Ectodermal cell (in vitro differentiated cells): ENCODE data around the gene MRPL28.
A peak's percentile ranks its signal among the peaks of the same experiment; 100 is the strongest.
"Not testable (repeated sequence)": the region's sequence is repeated elsewhere in the genome, so short reads cannot be mapped to it uniquely, and the experiment has no call there.

Experiments
- H3K27ac ChIP-seq: 2 replicates; pipeline ENCODE4 v1.7.0; 2013; ENCODE audit warnings: mild to moderate bottlenecking, low read depth, low read length; ENCODE audit not compliant: insufficient read depth, poor library complexity, severe bottlenecking
- H3K27me3 ChIP-seq: 2 replicates; pipeline ENCODE4 v1.7.0; 2013; ENCODE audit warnings: mild to moderate bottlenecking, low read length; ENCODE audit not compliant: insufficient read depth, control insufficient read depth, poor library complexity, severe bottlenecking
- H3K36me3 ChIP-seq: one replicate; pipeline ENCODE4 v1.7.0; 2013; ENCODE audit warnings: low read length; ENCODE audit not compliant: control insufficient read depth, insufficient read depth
- H3K4me1 ChIP-seq: one replicate; pipeline ENCODE4 v1.7.0; 2013; ENCODE audit warnings: low read length; ENCODE audit not compliant: control insufficient read depth, insufficient read depth
- H3K4me3 ChIP-seq: 2 replicates; pipeline ENCODE4 v1.7.0; 2013; ENCODE audit warnings: low read depth, low read length, control low read depth; ENCODE audit not compliant: insufficient read depth
- H3K9me3 ChIP-seq: 2 replicates; pipeline ENCODE4 v1.7.0; 2013; ENCODE audit warnings: mild to moderate bottlenecking, low read length, moderate library complexity; ENCODE audit not compliant: control insufficient read depth
- WGBS, 2 experiments: methylation state at CpG; one replicate each; pipeline ENCODE4 v1.1.7; 2013; ENCODE audit warnings: missing lambda C conversion rate in 2 of 2; 5-methylcytosine and 5-hydroxymethylcytosine counted together

Gene MRPL28

GRCh38 chr16:364595-365491 is 5.5 kb downstream of the MRPL28 start:
- Histone ChIP-seq H3K9me3 (no peaks in the 10 kb centered on the region), H3K27ac (no peak overlapping the region), H3K36me3 (peaks cover 21% of the 10 kb centered on the region), H3K4me1 (peaks cover 5% of the 10 kb centered on the region), H3K4me3 (no peak overlapping the region), H3K27me3 (no peaks in the 10 kb centered on the region)
- 85 to 87% methylated on average over 19 of the region's 19 CpGs for WGBS, 2 experiments

DNA sequence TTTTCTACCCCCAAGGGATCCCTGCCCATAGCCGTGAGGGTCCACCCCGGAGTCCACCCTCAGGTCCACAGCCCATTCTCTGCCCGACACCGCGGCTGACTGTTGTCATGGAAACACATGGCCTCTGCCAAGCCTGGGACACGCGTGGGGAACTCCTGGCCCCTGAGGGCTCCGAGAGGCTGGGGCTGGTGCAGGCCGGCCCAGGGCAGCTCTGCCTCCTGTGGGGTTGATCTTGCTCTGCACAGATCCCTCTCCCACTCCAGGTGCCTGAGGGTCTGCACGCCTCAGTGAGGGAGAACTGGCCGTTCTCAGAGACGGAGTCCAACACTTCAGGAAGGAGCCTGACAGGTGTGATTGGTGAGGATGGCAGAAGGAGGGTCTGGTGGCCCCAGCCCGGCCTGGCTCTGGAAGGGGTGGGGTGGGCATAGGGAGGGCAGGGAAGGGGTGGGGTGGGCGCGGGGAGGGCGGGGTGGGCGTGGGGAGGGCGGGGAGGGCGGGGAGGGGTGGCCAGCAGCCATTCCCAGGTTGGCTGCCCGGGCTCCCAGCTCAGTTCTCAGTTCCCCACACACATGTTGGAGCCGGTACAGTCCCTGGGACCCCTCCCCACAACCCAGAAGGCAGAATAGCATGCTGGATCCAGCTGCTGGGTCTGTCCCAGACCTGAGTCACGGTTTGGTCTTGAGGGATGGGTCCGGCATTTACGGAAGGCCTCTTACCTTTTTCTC is 6.4 kb downstream of the MRPL28 start:
- Histone ChIP-seq H3K27me3 (no peaks in the 10 kb centered on the region), H3K4me1 (no peaks in the 10 kb centered on the region), H3K9me3 (no peaks in the 10 kb centered on the region), H3K4me3 (no peak overlapping the region), H3K36me3 (peaks cover 19% of the 10 kb centered on the region), H3K27ac (no peak overlapping the region)
- WGBS, 2 experiments: 75 to 80% methylated on average over 21 to 24 of the region's 24 CpGs

DNA sequence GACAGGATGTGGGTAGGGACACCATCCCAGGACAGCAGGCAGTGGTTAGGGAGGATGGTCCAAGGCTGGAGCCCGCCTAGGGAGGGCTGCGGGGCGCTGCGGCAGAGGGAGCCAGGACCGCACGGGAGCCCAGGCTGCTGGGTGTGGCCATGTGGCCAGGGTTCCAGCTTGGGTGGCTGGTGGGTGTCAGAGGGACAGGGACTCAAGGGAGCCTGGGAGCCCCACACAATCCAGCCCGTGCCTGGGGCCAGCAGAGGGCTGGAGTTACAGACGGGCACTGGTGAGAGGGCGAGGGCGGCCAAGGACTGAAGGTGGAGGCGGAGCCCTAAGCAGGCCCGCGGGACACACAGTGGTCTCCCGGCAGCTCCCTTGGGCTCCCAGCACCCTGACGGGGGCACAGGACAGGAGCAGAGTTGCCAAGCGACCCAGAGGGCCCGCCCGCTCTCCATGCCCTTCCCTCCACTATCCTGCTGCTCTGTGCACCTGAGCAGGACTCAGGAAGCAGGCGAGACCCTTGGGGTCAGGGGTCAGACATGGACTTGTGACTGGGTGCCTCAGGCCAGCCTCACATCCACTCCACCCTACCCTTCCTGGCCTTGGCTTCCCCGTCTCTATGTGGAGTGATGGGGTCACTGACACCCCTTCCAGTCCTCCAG is 7.1 kb downstream of the MRPL28 start:
- 85 to 86% methylated on average over 20 of the region's 20 CpGs for WGBS, 2 experiments
- Histone ChIP-seq H3K4me1 (no peaks in the 10 kb centered on the region), H3K36me3 (peaks cover 13% of the 10 kb centered on the region), H3K27me3 (no peaks in the 10 kb centered on the region), H3K27ac (no peak overlapping the region), H3K4me3 (no peak overlapping the region), H3K9me3 (no peaks in the 10 kb centered on the region)

DNA sequence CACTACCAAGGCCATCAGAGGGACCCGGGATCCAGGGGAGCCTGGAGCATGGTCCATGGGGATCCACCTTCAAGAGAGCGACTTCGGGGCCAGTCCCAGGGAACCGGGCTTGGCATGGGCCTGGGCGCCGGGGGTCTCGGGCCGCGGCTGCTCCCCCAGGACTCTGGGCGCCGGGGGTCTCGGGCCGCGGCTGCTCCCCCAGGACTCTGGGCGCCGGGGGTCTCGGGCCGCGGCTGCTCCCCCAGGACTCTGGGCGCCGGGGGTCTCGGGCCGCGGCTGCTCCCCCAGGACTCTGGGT is 7.7 kb downstream of the MRPL28 start:
- not testable (repeated sequence) for H3K4me1 ChIP-seq, H3K9me3 ChIP-seq, H3K27me3 ChIP-seq, H3K27ac ChIP-seq, H3K36me3 ChIP-seq, H3K4me3 ChIP-seq
- WGBS, 2 experiments: 78 to 82% methylated on average over 14 to 20 of the region's 24 CpGs

GRCh38 chr16:361872-362701 is 8.3 kb downstream of the MRPL28 start:
- 57% methylated on average over 30 of the region's 30 CpGs for WGBS, 2 experiments
- Histone ChIP-seq H3K9me3 (no peaks in the 10 kb centered on the region), H3K4me3 (no peak overlapping the region)

GRCh38 chr16:361341-361871 is 8.9 kb downstream of the MRPL28 start:
- WGBS, 2 experiments: 90% methylated on average over 30 of the region's 30 CpGs
- H3K4me1 ChIP-seq: no peaks in the 10 kb centered on the region
- H3K9me3 ChIP-seq: no peaks in the 10 kb centered on the region
- no peak overlapping the region for H3K4me3 ChIP-seq
- H3K27ac ChIP-seq: no peak overlapping the region
- H3K27me3 ChIP-seq: no peaks in the 10 kb centered on the region
- no peaks in the 10 kb centered on the region for H3K36me3 ChIP-seq

More at GRCh38 chr16:361872-362701, 8.3 kb downstream of the MRPL28 start:
- Histone ChIP-seq H3K27me3 (no peaks in the 10 kb centered on the region), H3K36me3 (peaks cover 1% of the 10 kb centered on the region), H3K27ac (peak overlapping the region; percentile 8), H3K4me1 (no peaks in the 10 kb centered on the region)

GRCh38 chr16:360698-361336 is 9.5 kb downstream of the MRPL28 start:
- H3K9me3 ChIP-seq: no peaks in the 10 kb centered on the region
- no peak overlapping the region for H3K27ac ChIP-seq
- H3K4me1 ChIP-seq: no peaks in the 10 kb centered on the region
- WGBS, 2 experiments: 95% methylated on average over 47 of the region's 47 CpGs
- no peaks in the 10 kb centered on the region for H3K27me3 ChIP-seq
- H3K4me3 ChIP-seq: no peak overlapping the region
- no peaks in the 10 kb centered on the region for H3K36me3 ChIP-seq

- Histone ChIP-seq H3K27ac (no peak overlapping the region), H3K36me3 (no peaks in the 10 kb centered on the region), H3K9me3 (no peaks in the 10 kb centered on the region), H3K4me1 (no peaks in the 10 kb centered on the region), H3K27me3 (no peaks in the 10 kb centered on the region), H3K4me3 (no peak overlapping the region)
- 89 to 93% methylated on average over 47 of the region's 47 CpGs for WGBS, 2 experiments
Measured at GRCh38 chr16:359871-360697, 10.3 kb downstream of the MRPL28 start.
